Dermis blood vessel endothelial cell (primary cell): ENCODE results near the gene FAM3B. TPM values are rescaled to one million over a fixed set of nuclear protein-coding genes. Genes with fewer than 3 reads are reported as not detected.

Source experiments
- DNase-seq: peaks from one replicate; pipeline ENCODE4 v3.0.0; 2010
- total RNA-seq: library from RNA; depleted of rRNA; stranded (reverse); fragments of >200 nt; gene quantifications from 2 replicates; pipeline ENCODE4 v1.2.3, GENCODE V29; 2014

Gene FAM3B
- total RNA-seq, 1 donor from 2014 or later, result not detected

GRCh38 chr21:41369105-41369919 is 52.7 kb downstream of the FAM3B start:
- DNase-seq, result no peak

- DNase-seq, result no peak
These were observed 53.6 kb downstream of the FAM3B start for GRCh38 chr21:41369920-41370839.

- no peak for DNase-seq
These were observed 54.5 kb downstream of the FAM3B start for GRCh38 chr21:41370840-41371684.

- no peak for DNase-seq
These were observed 55.1 kb downstream of the FAM3B start for GRCh38 chr21:41371685-41372030.

- no peak for DNase-seq
These were observed 56.7 kb downstream of the FAM3B start for GRCh38 chr21:41373253-41373652.

GRCh38 chr21:41373763-41374162 is 57.2 kb downstream of the FAM3B start:
- no peak for DNase-seq

GRCh38 chr21:41374177-41374712 is 57.6 kb downstream of the FAM3B start:
- DNase-seq, result no peak

GRCh38 chr21:41374867-41375533 is 58.4 kb downstream of the FAM3B start:
- DNase-seq, result no peak

DNA sequence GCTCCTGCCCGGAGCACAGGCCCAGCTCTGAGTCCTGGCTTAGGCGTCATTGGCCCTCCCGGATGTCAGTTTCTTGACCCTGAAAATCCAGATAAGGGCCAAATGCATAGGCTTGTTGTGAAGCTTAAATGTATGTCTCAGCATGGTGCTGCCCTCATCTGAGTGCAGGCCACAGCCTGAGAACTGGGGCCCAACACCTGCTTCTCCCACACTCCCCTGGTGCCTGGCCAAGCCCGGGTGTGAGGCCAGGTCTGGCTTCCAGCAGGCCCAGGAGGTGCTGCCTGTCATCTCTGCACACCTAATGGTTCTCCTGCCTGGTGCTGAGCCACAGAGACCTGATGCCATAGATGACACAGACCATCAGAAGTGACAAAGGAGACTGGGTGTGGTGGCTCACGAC is 59.3 kb downstream of the FAM3B start:
- DNase-seq, result no peak

GRCh38 chr21:41377715-41378114 is 61.1 kb downstream of the FAM3B start:
- no peak for DNase-seq

DNA sequence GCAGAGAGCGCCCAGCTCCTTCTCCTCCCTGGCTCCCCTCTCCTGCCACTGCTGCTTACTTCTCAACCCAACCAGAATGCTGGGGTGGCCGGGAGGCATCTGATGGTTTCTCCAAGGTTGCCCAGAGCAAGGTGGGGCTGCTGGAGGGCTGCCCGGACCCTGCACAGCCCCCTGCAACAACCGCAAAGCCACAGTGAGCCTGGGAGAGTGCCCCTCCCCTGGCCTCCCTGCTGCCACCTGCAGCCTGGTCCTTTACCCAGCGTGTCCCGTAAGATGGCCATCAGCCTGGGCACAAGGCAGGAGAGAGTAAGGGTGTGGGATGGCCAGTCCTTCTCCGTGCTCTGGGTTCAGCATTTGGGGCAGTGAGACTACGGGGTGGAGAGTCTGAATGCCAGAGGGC is 62.2 kb downstream of the FAM3B start:
- no peak for DNase-seq

DNA sequence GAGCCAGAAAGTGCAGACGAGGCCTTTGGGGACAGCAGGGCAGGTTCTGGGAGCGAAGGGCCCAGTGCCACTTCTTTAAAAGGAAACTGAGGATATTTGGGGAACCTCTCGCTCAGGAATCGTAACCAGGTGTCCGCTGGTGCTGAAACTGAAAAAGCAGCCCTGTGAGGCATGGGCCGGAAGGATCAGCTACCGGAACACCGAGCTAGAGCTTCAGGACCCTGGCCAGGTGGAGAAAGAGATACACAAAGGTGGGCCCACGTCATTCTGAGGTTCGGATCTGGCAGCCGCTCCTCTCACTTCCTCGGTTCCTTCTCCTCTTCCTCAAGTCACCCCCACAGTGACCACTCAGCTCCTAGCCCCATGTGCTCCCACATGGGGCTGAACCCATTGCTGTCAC is 63.3 kb downstream of the FAM3B start:
- DNase-seq, result no peak

DNA sequence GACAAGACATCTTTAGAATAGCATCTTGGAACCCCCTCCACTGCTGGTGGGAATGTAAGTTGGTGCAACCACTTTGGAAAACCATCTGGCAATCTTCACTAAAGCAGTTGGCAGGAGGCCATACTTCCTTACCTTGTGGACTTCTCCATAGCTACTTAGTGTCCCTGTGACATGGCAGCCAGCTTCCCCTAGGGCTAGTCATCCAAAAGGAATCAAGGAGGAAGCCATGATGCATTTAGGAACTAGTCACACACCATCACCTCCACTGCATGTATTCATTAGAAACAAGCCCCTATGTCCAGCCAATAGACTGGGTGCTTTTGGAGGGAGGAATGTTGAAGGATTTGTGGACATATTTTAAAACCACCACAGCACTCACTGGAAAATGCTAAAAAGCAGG is 65.1 kb downstream of the FAM3B start:
- DNase-seq, result no peak

DNA sequence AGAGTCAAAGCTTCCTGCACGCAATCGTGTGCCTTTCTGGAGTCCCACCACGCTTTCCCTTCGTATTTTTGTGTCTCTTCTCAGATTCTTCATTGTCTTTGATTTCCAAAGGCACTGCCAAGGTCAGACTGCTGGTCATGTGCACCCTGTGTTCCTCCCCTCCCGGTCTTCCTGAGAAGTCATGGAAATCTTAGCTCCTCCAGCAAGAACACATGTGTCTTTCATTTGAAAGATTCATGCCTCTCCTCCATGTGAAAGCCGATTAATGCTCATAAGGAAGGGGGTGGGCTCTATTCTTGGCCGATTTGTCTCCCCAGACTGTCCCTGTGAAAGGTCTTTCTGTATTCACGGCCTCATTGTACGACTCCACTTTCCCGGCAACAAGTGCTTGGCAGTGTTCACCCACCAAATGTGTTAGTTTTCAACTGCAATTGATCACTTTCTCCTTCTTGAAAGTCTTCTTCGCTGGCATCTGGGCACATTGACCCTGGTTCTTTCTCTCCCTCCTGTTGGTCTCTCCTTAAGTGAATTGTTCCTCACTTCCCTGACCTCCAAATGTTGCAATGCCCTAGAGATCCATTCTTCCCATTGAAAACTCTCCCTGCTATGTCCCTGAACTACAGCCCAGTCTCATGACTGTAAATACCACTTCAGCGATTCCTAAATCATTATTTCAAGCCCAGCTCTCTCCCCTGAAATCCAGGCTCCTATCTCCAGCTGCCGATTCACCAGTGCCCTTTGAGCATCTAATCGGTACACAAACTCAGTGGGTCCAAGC is 70.6 kb downstream of the FAM3B start:
- DNase-seq, result no peak

- DNase-seq, result no peak
These were observed 71.2 kb downstream of the FAM3B start for GRCh38 chr21:41387824-41388223.

- DNase-seq, result no peak
These were observed 71.7 kb downstream of the FAM3B start for GRCh38 chr21:41388259-41388658.

DNA sequence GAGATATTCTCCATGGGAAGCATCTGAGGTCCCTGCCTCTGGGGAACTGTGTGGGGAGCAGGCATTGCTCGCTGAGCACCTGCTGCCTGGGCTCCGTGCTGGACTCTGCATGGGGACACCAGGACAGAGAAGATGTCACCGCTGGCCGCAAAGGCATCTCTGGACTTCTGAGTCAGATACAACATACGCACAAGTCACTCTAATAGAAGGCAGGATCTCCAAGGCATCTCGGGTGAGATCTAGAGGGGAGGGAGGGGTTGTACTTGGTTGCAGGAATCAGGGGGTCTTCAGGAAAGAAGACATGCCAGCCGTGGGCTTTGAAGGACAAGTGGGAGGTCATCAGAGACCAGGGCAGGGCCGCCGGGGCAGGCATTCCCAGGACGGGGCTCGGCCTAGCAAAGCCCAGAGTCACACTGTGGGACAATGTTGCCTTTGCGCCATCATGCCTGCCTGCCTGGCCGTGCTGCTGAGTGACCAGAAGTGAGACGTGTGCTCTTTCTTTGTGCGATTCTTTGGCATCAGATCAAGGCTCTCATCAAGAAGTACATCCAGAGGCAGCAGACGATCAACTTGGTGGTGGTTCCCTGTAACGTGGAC is 73.5 kb downstream of the FAM3B start:
- no peak for DNase-seq

- no peak for DNase-seq
These were observed 77.4 kb downstream of the FAM3B start for GRCh38 chr21:41393876-41394465.

DNA sequence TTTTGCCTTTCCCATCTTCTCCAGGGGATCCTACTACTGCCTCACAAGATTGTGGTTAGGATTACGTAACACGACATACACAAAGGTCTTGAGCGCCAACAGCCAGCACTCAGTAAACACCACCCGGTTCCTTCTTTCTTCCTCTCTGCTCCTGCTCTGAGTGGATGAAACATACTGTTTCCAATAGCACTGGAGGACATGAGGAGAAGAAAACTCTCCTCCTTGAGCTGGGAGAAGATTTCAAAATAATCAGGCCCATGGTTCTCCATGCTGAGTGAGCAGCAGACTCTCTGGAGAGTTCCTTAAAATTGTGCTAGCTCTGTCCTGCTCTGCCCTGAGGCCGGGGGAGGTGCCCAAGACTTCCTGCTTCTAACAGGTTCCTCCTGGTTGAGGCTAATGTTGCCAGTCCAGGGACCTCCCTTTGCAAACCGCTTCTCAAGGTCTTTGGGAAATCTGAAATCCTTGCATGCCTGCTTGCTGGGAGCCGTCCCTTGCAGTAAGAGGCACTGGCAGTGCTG is 80.0 kb downstream of the FAM3B start:
- DNase-seq, result no peak

DNA sequence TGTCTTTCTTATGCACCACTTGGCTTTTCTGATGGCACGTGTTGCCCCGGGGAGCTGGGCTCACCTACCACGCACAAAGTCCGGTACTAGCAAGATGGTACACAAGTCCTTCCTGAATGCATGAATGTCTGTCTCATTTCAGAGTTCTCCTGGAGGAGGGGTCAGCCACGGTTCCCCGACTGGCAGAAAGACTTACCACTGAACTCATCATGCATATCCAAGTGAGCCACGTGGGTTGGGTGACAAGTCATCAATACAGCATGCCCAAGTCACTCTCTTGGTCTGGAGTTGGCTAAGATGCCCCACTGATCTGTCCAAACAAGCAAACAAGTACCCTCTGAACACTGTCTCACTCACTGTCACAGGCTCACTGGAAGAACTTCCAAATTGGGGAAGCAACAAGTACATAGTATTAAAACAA is 80.9 kb downstream of the FAM3B start:
- no peak for DNase-seq
